ENCODE results near the gene AOPEP.

The AOPEP gene

GRCh38 chr9:94851467-94851866 lies 125.0 kb downstream of the AOPEP start:
- no peak for DNase-seq

- DNase-seq, result no peak
Observed at GRCh38 chr9:94851892-94852291, 125.4 kb downstream of the AOPEP start.

GRCh38 chr9:94852373-94852772 lies 125.9 kb downstream of the AOPEP start:
- DNase-seq, result no peak

- no peak for DNase-seq
Observed at GRCh38 chr9:94853887-94854286, 127.4 kb downstream of the AOPEP start.

GRCh38 chr9:94855903-94856302 lies 129.4 kb downstream of the AOPEP start:
- DNase-seq, result no peak

DNA sequence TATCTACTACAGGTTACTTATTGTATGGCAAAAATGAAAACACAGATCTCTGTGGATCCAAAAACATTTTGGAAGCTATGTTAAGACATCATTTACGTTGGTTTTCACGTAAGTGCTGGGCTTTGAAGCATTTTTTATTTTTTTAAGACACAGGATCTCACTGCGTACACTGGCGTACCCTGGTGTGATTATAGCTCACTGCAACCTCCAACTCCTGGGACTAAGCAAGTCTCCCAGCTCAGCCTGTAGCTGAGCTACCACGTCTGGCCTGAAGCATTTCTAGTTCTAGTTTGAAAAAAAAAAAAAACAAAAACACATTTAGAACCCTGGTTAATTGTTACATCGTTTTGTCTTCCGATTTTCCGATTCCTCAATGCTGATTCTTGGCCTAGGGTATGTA lies 131.3 kb downstream of the AOPEP start:
- no peak for DNase-seq

DNA sequence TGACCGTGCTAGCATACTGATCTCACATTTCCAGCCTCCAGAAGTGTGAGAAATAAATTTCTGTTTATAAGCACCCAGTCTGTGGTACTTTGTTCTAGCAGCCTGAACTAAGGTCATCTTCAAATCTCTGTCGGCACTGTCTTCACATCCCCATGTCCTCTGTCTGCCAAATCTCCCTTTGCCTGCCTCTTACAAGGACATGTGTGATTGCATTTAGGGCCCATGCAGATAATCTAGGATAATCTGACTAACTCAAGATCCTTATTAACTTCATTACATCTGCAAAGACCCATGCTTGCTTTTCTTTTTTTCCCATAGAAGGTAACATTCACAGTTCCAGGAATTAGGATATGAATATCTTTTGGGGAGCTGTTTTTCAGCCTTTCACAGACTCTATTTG lies 132.7 kb downstream of the AOPEP start:
- no peak for DNase-seq

DNA sequence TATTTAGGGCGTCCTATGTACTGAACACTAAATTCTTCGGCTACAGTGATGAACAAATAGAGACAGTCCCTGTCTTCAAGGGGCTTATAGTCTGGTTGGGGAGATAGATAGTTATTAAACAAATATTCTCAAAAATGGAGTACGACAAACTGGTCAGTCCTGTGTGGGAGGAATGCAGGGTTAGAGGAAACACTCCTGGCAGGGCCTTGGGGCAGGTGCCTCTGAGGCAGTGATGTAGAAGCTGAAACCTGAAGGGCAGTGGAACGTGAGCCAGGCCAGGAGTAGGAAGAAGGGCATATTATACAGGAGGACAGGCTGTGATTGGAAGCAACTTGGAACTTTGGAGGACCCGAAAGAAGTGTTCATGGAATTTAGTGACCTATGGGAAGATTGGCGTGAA lies 133.4 kb downstream of the AOPEP start:
- DNase-seq, result no peak

- DNase-seq, result no peak
Observed at GRCh38 chr9:94860678-94861588, 134.4 kb downstream of the AOPEP start.

DNA sequence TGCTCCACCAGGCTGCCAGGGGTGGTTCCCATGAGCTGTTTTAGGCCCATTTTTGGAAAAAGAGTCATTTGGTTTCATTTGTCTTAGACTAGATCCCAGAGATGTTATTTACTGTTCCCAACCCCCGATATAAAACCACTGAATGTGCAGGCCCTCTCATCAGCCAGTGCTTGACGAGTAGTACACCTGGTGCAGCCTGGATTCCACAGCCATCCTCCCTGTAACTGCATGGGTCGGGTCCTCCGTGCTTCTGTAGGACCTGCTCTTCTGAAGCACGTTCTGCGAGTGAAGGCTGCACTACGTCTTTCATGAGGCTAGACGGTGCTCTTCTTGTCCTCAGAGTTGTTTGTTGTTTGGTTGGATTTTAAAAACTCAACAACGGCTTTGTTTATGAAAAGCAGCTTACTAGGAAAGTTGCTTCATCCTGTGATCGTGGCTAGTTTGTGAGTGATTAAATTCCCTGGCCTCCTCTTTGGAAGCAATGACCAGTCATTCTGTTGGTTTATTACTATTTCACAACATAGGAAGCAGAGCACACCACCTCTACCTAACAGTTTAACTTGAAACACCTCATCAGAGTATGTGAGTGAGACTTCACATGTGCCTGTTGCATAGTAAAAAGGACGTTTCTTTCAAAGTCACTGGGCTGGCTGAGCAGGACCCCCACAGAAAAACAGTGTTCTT lies 135.2 kb downstream of the AOPEP start:
- DNase-seq, result no peak

- DNase-seq, result no peak
Observed at GRCh38 chr9:94864196-94864595, 137.7 kb downstream of the AOPEP start.

DNA sequence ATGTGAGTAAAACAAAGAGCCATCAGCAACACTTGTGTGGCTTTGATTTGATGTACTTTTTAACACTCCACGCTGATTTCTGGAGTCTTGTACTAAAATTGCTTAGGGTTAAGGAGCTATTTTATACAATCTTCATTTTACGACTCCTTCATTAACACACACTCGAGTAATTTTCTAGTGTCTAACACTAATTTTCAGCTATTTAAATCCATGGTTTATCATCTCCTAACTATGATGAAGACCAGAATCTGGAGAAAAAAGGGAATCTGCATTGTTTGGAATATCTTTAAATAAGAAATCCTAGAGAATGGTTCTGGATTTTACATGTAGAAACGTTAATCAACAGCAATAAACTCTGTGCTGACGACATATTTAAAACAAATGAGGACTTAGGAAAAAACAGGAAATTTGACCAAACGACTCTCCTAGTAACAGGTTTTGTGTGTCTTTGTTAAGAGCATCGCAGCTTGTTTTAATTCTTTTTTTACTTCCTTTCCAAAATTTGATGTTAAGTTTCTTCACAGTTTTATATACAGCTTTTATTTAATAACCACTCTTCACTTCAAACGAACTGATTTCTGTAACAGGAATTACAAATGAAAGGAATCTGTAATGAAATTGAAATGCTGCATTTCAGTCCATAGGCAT lies 138.5 kb downstream of the AOPEP start:
- DNase-seq, result no peak

- peak; percentile 40 for DNase-seq
Observed at GRCh38 chr9:94865582-94866452, 139.3 kb downstream of the AOPEP start.

GRCh38 chr9:94866770-94867169 lies 140.3 kb downstream of the AOPEP start:
- no peak for DNase-seq

GRCh38 chr9:94867281-94867841 lies 140.9 kb downstream of the AOPEP start:
- DNase-seq, result peak; percentile 7

DNA sequence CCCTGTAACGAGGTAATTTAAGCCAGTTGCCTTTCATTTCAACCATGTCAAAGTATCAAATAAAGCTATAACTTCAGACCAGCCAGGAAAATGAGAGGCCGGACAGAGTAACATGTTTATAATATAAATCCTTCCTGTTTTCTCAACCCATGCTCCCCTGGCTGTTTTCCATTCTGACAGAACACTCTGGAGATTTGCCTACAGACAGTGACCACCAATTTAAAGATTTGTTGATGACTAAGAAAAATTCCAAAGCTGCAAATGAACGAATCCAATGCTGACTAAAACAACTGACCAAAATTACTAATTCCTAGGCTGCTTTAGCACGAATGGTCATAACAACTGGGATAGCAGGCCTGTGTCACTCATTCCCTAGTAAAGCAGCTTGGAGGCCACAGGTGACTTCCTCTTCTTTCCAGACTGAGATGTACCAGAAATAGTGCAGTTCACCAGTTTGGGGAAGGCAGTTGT lies 141.4 kb downstream of the AOPEP start:
- no peak for DNase-seq

- no peak for DNase-seq
Observed at GRCh38 chr9:94868464-94868863, 142.0 kb downstream of the AOPEP start.

DNA sequence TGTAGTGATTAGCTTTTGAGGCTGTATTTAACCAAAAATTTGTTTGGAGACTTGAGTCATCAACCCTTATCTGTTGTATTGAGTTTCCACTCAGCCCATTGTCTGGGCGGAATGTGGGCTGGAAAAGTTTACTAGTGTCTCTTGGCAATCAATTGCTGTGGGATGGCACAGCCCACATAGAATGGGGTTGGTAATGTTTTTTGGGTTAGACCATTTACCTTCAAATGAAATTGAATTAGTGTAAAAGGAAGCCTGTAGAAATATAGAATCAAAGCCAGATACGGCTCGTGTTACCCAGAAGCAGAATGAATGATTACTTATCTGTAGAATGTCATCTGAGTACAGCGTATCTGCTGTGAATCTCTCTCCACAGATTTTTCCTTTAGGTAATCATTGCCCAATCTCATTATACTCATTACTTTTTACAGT lies 142.9 kb downstream of the AOPEP start:
- DNase-seq, result no peak

DNA sequence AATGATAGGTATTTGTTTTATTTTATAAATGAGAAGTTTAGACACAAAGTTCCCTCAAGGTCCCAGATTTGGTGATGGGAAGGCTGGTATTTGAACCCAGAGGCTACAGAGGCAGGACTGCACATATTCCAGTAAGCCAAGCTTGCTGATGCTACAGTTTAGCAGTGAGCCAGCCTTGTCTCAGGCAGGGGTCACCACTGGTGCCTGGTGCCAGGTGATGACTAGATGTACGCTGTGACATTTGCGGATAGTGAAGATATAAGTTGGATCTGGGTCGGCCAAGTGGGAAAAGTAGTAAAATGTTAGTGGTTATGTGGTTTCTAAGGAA lies 143.9 kb downstream of the AOPEP start:
- no peak for DNase-seq

DNA sequence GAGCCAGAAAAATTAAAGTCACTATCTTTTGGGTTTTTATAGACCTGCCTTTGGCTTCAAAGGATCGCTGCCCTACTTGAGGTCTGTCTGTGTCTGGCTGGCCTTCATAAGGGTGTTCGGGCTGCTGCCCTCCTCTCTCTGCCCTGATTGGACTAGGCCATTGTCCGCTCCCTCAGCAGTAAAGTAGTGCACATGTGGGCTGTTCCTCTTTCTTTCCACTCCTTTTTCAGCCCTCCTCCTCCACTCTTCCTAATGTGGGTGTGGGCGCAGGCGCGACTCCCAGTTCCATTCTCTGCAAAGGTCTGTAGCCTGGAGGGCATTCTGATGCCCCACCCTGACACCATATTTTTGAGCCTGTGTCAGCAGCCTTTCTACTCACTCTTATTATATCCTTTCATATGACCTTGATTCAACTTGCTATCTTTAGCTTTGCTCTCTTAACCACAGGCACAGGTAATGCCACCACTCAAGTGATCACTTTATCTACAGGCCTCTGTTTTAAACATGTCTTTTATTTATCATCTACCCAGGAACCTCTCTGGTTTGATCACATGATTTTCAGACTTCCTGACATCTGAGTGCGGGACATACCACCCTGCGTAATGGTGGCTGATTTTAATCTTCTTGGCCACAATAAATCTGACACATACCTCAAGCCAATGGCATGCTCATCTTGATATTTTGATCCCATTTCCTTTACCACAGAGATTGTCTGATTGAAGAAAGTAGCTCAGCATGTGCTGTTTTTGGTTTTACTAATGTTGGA lies 144.5 kb downstream of the AOPEP start:
- no peak for DNase-seq

DNA sequence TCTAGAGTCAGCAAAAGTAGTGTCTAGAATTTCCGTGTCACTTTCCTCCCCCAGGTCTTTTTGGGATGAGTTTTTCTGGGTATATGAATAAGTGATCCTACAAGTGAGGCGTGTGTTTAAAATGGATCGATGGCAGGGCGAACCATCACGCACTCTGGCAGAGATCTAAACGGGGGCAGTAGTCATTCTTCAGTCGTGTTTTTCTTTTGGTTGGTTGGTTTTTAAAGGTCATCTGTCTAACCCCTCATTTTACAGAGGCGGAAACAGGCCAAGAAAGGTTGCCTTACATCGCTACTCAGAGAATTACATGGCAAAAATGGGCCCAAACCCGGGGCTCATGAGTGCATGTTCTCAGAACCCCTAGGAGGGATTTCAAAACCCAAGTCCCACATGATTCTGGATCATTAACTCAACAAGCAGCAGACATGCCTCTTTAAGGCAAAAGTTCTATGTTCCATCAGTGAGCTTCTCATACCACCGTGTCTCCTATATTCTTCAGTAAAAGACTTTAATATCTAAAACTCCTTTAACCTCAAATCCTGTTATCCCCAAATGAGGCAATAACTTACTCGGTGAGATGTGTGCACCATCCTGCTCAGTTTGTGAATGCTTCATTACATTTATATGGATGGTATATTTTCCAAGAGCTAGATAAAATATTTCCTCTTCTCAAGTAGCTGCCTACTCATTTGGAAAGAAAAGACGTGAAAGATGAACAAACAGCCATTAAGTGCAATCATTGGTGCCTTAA lies 145.8 kb downstream of the AOPEP start:
- no peak for DNase-seq
